ENCODE data around the gene PIP4K2A.
"Not testable (repeated sequence)": the region's sequence is repeated elsewhere in the genome, so short reads cannot be mapped to it uniquely, and the experiment has no call there.

PIP4K2A gene

GRCh38 chr10:22718659-22719058 lies 4.3 kb upstream of the PIP4K2A start:
- not testable (repeated sequence) for DNase-seq

GRCh38 chr10:22717728-22718127 lies 3.4 kb upstream of the PIP4K2A start:
- no peak for DNase-seq

DNA sequence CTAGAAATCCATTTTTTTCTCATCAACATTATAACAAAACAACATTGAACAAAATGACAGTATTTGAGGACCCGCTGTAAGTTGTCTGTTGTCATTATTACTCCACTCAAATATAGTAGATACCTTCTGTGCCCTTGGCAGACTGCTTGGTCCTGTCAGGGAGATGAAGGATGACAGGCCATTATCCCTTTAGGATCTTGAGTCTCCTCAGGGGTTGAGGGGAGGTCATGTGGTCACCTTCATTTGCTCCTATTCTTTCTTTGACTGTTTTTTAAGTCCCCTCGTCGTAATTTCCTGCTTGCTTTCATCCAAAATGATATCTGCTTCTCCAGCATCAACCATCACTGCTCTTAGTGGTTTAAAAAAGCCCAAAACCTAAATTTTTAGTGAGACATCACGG lies 2.6 kb upstream of the PIP4K2A start:
- no peak for DNase-seq

GRCh38 chr10:22715290-22715625 lies 880 bp upstream of the PIP4K2A start:
- no peak for DNase-seq

GRCh38 chr10:22713853-22714478 lies 412 bp downstream of the PIP4K2A start:
- DNase-seq, result peak; percentile 43

DNA sequence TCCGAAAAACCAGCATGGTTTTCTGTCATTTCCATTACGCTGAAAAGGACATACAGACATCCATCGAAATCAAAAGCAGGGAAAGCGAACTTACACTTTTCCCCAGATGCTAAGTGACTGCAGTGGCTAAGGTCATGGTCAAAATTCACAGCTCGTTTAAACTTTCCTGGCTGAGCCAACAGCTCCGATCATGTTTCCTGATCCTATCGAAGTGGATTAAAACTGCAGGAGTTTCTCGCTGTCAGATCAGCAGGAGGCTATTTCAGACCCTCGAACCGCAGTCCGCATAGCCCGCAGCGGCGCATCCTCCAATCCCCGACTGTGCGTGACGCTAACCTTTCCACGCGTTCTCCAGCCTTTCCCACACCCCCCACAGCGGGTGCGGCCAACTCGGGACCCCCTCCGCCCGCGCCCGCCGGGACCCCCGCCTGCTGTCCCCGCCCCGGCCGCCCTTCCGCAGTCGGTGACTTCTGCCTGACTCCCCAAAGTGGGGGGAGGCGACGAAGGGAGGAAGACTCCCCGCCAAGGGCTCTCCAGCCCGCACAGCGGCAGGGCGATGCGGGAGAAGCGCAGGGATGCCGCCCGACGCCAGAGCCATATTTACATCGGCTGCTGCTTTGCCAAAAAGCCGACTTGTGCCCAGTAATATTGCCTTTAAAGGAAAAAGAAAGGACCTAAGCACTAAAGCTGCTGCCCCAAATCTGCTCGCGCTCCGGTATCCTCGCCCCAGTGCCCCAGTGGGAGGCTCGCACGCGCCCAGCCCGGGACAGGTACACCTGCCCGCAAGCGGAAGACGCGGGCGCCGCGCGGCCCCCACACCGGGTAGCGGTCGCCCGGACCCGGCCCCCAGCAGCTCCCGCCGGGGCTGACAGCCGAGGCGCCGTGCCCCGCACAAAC lies 1.2 kb downstream of the PIP4K2A start:
- DNase-seq, result peak; percentile 38

DNA sequence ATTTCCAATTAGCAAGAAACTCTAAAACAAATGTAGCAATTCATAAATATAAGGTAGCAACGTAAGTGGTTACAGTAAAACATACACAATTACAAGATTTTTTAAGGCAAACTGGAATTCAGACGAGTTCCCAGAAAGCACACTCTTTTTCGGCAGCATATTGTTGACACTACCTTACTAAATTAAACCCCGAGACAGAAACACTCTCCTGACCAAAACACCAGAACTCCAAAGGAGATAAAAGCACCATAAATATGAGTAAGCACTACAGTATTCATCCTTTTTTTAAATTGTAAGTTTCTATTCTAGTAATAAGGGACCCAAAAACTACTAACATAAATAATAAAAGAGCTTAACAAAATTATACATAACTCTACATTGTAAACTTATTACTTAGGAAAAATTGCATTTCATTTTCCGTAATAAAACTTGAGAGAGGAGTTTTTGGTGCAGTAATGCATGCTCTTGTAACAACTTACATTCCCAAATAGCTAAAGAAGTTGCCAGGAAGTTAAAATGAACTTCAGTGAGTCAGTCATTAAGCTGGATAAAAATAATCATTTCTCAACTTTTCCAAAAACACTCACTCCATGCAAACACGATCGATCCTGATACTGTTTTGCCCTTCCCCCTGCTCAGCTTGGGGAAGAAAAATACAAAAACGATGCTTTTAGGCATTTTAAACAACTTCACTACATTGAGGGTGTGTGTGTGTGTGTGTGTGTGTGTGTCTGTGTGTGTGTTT lies 2.0 kb downstream of the PIP4K2A start:
- no peak for DNase-seq

DNA sequence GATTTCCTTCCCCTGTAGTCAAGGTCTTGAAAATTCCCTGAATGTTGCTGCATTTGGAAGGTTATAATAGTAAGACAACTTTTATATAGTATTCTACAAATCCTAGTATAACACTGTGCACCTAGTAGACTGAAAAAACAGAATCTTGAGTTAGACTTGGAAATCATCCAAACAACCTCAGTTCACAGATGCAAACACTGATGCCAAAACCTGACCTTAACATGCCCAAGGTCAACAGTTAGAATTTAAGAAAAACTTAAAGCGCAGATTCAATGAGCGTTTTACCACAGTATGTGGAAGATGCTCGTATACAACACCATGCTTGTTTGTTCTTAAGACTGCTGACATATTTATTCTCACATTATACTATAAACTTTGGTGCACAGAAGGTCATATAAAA lies 3.0 kb downstream of the PIP4K2A start:
- no peak for DNase-seq

DNA sequence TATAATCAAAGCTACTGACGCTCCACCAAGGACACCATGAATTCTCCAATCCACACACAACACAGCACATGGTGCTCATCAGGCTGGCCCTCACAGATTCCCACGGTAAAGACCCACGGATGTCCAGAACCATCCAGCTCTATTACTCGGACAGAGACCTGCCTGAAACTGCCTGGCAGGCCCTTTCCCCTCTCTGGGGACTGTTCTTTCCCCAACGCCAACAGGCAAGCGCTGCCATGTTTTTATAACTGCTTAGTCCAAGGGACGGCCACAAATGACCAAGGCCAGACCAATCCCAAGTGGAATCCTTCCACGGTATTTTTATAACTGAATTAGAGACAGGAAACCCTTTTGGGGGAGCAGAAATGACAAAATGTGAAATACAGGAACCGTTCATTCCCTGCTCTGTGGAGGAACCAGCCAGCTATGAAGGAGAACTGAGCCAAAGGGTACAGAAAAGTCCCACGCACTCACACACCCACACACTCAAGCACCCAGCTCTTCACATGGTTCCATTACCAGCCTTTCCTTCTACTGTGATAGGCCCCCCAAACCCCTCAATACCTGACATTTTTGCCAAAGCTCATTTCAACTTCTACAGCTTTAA lies 4.1 kb downstream of the PIP4K2A start:
- peak; percentile 24 for DNase-seq

GRCh38 chr10:22708772-22709171 lies 5.6 kb downstream of the PIP4K2A start:
- no peak for DNase-seq

DNA sequence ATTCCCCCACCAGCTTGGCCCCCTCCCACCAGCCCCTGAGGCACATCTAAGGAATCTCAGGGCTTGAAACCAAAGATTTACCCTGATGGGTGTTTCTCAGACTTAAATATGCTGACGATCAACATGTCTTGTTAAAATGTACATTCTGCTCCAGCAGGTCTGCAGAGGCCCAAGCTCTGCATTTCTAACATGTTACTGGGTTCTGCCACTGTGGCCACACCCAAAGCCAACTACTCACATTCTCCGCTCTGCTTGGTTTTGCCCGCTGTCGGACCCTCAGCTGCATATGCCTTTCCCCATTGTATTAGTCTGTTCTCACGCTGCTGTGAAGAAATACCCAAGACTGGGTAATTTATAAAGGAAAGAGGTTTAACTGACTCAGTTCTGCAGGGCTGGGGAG lies 8.9 kb downstream of the PIP4K2A start:
- no peak for DNase-seq

- DNase-seq, result no peak
Observed at GRCh38 chr10:22704942-22705341, 9.4 kb downstream of the PIP4K2A start.

DNA sequence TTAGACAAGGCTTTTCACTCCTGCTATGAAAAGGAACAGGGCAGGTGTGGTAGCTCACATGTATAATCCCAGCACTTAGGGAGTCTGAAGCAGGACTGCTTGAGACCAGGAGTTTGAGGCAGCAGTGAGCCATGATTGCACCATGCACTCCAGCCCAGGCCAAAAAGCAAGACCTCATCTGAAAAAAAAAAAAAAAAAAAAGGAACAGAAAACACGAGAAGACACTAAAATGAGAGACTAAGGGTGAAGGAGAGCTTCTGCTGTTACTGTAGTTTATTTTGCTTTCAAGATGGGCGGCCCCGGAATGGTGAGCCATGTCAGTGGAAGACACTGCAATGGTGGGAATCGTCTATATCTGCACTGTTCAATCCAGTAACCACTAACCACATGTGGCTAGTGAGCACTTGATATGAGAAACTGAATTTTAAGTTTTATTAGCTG lies 9.9 kb downstream of the PIP4K2A start:
- DNase-seq, result no peak

DNA sequence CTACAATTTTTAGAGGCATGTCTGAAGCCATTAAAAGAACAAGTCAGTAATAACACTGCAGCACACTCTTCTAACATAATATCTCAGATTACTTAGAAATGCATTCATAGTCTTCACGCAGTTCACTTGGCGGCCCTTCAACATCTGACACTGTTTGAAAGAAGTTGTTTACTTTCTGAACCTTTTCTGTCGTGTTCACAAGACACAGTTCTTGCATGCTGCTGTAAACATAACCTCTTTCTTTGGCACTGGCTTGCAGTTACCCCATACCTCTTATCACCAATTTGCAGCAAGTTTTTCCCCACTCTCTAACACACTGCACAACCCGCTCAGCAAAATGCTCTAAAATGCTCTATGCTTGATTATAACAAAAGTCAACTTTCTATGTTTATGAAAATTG lies 12.0 kb downstream of the PIP4K2A start:
- DNase-seq, result no peak

DNA sequence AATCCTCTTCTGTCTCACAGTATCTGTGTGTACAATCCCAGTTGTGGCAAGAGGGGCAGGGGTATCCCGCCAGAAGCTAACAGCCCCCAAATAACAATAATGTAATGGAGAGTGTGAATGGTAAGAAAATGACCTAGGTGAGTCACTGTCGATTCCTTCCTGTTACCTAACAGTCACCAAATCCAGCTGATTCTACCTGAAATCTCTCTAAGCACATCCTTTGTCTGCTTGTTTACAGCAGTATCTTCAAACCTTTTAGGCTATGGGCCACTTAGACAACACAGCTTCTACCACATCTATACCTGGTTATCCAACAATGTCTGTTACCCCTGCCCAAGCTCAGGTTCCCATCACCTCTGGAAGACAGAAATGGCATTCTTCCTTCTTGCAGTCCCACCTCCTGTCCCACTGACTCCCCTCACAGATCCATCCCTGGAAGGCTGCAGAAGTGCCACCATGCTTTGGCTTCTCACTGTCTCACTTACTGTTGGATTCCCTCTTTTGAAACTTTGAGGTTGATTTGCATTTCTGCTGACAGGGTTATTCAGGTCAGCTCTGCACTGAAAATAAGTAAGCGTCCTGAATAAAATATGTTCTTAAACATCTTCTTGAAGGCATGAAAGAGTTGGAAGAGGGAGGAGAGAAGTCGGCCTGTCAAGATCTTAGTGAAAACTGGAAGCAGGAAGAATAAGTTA lies 13.1 kb downstream of the PIP4K2A start:
- DNase-seq, result no peak

- DNase-seq, result no peak
Observed at GRCh38 chr10:22700489-22700888, 13.9 kb downstream of the PIP4K2A start.

DNA sequence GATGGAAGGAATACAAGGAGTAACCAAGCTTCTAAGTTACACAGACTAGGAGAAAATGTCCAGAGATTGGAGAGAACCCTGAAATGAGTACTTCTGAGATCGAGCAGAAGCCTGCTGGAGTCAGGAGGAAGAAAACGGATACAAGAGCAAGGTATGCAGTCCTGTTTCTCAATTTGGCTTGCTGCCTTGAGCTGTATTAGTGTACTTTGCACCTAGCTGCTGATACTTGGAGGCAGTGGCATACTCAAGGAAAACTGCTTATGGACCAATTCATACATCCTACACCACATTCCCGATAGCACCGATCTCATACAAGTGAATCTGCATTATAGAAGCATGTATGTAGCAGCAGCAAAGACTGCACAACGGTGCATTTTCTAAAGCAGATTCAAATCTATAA lies 14.4 kb downstream of the PIP4K2A start:
- no peak for DNase-seq

DNA sequence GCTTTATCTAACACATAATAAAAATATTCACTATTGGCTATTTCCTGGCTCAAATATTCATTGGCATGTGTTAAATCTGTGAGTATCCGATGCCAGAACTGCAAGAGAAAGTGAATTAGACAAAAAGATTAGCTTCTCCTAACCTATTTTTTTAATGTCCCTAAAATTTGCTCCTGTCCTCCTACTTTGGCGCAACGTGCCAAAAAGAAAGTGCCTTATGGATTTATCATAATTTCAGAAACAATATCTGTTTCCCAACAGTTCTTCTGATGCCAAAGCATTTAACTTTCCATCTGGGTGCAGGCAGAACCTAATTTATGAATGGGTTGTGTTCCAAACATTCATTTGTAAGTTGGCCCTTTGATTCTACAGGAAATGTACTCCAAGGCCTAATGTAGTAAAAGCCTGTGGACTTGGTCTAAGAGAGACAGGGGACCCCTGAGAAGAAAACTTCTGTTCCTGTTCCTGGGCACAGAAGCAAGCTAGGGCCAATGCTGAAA lies 15.4 kb downstream of the PIP4K2A start:
- no peak for DNase-seq

DNA sequence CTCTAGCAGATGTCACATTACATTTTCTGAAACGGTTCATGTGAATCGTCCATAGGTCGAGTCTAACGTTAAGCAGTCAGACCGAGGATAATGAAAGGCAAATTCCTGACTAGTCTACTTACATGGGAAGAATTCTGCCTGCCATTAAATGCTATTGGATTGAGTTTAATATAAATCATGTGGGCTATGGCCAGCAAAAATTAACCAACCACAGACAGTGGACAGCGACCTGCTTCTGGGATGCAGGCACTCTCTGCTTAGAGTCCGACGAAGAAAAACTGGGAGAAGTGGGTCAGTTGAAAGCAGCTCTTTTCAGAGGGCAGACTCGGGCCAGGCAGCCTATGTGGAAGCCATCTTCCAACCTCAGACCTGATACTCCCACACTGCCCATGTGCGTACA lies 16.6 kb downstream of the PIP4K2A start:
- no peak for DNase-seq

DNA sequence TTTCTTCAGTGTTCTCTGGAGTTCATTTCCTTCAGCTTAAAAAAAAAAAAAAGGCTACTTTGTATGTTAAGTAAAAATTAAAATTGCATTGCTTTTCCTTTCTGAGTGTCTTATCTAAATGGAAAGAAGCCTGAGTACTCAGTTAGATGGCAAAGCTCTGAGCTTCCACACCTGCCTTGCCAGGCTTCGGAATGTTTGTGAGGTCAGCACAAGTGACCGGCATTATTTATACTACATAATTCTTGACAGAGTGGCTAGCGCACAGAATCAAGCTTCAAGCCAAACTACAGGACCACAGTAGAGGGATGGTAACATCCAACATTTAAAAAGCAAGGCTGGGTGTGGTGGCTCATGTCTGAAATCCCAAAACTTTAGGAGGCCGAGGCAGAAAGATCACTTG lies 17.3 kb downstream of the PIP4K2A start:
- DNase-seq, result no peak

- no peak for DNase-seq
Observed at GRCh38 chr10:22693860-22694259, 20.5 kb downstream of the PIP4K2A start.

GRCh38 chr10:22693371-22693784 lies 21.0 kb downstream of the PIP4K2A start:
- no peak for DNase-seq

DNA sequence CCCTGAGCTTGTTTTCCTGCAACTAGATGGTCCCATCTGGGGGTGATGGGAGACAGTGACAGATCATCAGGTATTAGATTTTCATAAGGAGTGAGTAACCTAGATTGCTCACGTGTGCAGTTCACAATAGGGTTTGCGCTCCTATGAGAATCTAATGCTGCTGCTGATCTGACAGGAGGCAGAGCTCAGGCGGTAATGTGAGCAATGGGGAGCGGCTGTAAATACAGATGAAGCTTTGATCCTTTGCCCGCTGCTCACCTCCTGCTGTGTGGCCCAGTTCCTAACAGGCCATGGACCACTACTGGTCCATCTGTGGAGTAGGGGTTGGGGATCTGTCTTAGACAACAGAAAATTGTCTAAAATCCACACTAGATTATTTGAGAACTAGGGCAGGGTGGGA lies 22.3 kb downstream of the PIP4K2A start:
- DNase-seq, result not testable (repeated sequence)
